Left renal cortex interstitium (tissue), 4 donors: Measurements from ENCODE around the gene TMEM128. TPM values are rescaled to one million over a fixed set of nuclear protein-coding genes. Genes with fewer than 3 reads are reported as not detected.
"Not testable (repeated sequence)": the region's sequence is repeated elsewhere in the genome, so short reads cannot be mapped to it uniquely, and the experiment has no call there.

ENCODE experiments used
- DNase-seq, 4 donors: peaks; one replicate each; pipeline ENCODE4 v3.0.0-alpha.2; 2013; ENCODE audit warnings: low read depth in 4 of 4, low spot score in 2 of 4, missing footprints in 1 of 4
- polyA plus RNA-seq, 4 donors: library from polyadenylated mRNA; unstranded; fragments of 120-200 nt; gene quantifications; one replicate each; pipeline ENCODE4 v1.2.1, GENCODE V29; 2013; ENCODE audit not compliant: insufficient read length in 4 of 4

Gene TMEM128
- polyA plus RNA-seq, 4 donors = 41.8 to 56.0 (median 48.6) TPM

DNA sequence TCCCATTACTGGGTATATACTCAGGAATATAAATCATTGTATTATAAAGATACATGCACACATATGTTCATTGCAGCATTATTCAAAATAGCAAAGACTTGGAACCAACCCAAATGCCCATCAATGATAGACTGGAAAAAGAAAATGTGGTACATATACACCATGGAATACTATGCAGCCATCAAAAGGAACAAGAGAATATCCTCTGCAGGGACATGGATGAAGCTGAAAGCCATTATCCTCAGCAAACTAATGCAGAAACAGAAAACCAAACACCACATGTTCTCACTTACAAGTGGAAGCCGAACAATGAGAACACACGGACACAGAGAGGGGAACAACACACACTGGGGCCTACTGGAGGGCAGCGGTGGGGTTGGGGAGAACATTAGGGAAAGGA lies 9.7 kb upstream of the TMEM128 start:
- not testable (repeated sequence) for DNase-seq

- no peak for DNase-seq
Measured at GRCh38 chr4:4256799-4257198, 8.8 kb upstream of the TMEM128 start.

DNA sequence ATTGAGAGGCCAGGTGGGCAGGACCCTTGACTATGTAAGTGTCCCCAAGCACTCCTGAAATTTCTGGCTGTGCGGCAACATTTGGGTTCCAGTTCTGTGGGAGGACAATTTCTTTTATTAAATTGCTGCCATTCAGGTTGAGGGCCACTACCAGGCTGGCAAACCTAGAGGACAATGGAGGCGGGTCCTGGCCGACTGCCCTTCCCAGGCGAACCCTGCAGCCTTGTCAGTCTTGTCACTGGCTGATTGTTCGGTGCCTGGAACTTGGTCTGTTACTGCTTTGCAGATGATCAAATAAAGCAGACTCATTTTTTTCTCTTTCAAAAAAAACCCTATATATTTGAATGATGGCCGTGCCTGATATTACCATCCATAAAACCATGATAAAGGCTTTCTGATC lies 6.6 kb upstream of the TMEM128 start:
- no peak for DNase-seq

- DNase-seq = no peak
Measured at GRCh38 chr4:4254199-4254598, 6.2 kb upstream of the TMEM128 start.

DNA sequence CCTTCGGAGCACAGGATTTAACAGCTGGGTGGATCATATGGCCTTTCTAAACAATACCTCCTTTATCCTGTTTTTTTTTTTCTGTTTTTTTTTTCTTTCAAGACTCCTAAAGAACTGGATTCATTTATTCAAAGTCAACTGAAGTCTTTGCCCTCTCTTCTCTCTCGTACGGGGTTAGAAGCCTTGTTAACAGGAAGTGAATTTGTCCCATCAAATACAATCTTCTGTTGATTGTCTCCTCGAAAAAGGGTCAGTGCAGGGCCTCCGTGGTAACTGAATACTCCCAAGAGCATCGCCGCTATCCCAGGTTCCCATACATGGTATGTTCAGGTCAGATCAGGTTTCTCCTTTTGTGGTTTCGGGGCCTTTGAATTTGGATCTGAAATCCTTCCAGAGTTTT lies 1.8 kb upstream of the TMEM128 start:
- DNase-seq = no peak

GRCh38 chr4:4249342-4249741 lies 1.3 kb upstream of the TMEM128 start:
- DNase-seq = not testable (repeated sequence)

GRCh38 chr4:4248885-4249203 lies 821 bp upstream of the TMEM128 start:
- no peak for DNase-seq

- no peak for DNase-seq
Measured at GRCh38 chr4:4247696-4248028, 361 bp downstream of the TMEM128 start.

GRCh38 chr4:4245172-4245571 lies 2.9 kb downstream of the TMEM128 start:
- DNase-seq = no peak

DNA sequence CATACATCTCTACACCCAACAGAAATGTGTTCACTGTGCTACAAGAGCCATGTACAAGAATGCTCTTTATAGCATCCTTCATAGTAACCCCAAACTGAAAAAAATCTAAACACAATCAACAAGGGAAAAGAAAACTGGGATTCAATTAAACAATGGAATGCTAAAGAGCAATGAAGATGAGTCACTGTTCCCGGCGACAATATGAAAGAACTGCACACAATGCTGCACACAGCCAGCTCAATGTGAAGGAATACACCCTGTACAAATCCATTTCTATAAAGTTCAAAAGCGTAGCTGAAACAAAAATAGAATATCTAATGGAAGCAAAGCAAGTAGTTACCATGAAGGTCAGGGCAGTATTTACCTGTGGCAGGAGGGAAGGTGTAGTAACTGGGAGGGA lies 8.5 kb downstream of the TMEM128 start:
- DNase-seq = not testable (repeated sequence)

GRCh38 chr4:4233610-4234009 lies 14.4 kb downstream of the TMEM128 start:
- DNase-seq = no peak

GRCh38 chr4:4228356-4228668 lies 19.7 kb downstream of the TMEM128 start:
- DNase-seq = no peak

GRCh38 chr4:4227510-4228355 lies 20.3 kb downstream of the TMEM128 start:
- no peak for DNase-seq

- no peak for DNase-seq
Measured at GRCh38 chr4:4226606-4227438, 21.2 kb downstream of the TMEM128 start, which contains the start of gene OTOP1. TSS of gene OTOP1 (minus strand) at chr4:4226929. CDS start at chr4:4226864, 65 bp downstream.

GRCh38 chr4:4225915-4226605 lies 22.0 kb downstream of the TMEM128 start:
- DNase-seq = no peak

GRCh38 chr4:4217113-4217512 lies 30.9 kb downstream of the TMEM128 start:
- no peak for DNase-seq

GRCh38 chr4:4216648-4217047 lies 31.4 kb downstream of the TMEM128 start:
- DNase-seq = no peak

- DNase-seq = not testable (repeated sequence)
Measured at GRCh38 chr4:4213674-4214073, 34.3 kb downstream of the TMEM128 start.

- no peak for DNase-seq
Measured at GRCh38 chr4:4206204-4206603, 41.8 kb downstream of the TMEM128 start.

GRCh38 chr4:4204401-4204745 lies 43.6 kb downstream of the TMEM128 start:
- DNase-seq = no peak

GRCh38 chr4:4203688-4204400 lies 44.2 kb downstream of the TMEM128 start:
- DNase-seq = no peak
